HG03066 (cell line): ENCODE measurements around the gene NENF.
"Not testable (repeated sequence)": the region's sequence is repeated elsewhere in the genome, so short reads cannot be mapped to it uniquely, and the experiment has no call there.

Experiments used
- ATAC-seq: cut with Tn5 transposase; IDR thresholded peaks from one replicate; pipeline ENCODE4 v1.9.1; 2021; ENCODE audit warnings: low read depth; ENCODE audit not compliant: unreplicated experiment

Gene NENF

DNA sequence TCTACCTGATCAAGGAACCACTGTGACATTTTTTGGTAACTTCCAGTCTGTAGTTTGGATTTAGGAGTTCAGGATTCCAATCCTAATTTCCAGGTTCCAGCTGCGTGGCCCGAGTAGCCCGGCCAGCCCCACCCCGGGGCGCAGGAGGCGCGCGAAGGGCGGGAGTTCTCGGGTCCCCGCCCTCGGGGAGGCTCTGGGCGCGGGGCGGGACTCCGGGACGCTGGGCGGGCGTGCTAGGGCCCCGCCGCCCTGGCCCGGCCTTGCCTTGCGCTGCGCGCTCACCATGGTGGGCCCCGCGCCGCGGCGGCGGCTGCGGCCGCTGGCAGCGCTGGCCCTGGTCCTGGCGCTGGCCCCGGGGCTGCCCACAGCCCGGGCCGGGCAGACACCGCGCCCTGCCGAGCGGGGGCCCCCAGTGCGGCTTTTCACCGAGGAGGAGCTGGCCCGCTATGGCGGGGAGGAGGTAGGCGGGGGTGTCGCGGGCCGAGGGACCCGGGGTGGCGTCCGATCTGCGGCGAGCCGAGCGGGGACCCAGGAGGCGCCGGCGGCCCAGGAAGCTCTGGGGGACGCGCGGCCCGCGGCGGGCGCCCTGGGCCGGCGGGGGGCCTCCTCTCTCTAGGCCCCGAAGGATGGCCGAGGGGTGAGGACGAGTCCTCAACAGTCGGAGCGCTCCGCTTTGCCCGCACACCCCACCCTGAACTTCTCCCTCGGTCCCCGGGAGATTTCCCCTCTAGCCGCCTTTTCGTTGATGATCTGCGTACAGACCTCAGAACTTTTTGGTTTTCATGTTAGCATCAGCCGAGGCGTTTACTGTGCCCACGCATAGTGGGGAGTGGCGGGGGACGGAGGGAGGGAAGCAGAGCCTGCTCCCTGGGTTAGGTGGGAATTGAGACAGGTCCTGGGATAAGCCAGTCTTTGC lies at the start of gene NENF:
Gene NENF (plus strand): TSS at position 260 of the 916 bp plus-strand sequence. CDS start 24 bp downstream, at position 284.
- ATAC-seq: peak; percentile 99

DNA sequence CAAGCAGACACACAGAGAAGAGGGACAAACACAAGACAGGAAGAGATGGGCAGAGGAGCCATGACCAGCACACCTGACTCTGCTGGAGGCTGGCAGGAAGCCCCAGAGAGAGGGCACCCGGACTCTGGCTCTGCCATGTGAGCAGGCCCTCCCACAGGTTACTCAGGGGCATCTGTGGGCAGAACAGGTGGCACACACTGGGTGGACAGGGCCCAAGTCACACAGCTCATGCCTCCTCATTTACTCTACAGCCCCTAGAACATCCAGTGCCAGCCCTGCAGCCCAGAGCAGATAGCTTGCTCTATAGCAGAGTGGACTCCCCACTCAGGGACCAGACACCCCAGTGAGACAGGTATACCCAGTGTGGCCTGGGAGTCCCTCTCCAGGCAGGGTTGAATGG lies 46.7 kb upstream of the NENF start:
- ATAC-seq: no peak

- no peak for ATAC-seq
Measured at GRCh38 chr1:212388985-212389716, 43.6 kb upstream of the NENF start.

DNA sequence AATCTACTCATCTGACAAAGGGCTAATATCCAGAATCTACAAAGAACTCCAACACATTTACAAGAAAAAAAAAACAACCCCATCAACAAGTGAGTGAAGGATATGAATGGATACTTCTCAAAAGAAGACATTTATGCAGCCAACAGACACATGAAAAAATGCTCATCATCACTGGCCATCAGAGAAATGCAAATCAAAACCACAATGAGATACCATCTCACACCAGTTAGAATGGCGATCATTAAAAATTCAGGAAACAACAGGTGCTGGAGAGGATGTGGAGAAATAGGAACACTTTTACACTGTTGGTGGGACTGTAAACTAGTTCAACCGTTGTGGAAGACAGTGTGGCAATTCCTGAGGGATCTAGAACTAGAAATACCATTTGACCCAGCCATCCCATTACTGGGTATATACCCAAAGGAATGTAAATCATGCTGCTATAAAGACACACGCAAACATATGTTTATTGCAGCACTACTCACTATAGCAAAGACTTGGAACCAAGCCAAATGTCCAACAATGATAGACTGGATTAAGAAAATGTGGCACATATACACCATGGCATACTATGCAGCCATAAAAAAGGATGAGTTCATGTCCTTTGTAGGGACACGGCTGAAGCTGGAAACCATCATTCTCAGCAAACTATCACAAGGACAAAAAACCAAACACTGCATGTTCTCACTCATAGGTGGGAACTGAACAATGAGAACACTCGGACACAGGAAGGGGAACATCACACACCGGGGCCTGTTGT lies 36.9 kb upstream of the NENF start:
- ATAC-seq: not testable (repeated sequence)

GRCh38 chr1:212396638-212397037 lies 36.1 kb upstream of the NENF start:
- ATAC-seq: no peak

GRCh38 chr1:212397171-212397570 lies 35.5 kb upstream of the NENF start:
- ATAC-seq: no peak

- ATAC-seq: no peak
Measured at GRCh38 chr1:212401042-212401441, 31.7 kb upstream of the NENF start.

DNA sequence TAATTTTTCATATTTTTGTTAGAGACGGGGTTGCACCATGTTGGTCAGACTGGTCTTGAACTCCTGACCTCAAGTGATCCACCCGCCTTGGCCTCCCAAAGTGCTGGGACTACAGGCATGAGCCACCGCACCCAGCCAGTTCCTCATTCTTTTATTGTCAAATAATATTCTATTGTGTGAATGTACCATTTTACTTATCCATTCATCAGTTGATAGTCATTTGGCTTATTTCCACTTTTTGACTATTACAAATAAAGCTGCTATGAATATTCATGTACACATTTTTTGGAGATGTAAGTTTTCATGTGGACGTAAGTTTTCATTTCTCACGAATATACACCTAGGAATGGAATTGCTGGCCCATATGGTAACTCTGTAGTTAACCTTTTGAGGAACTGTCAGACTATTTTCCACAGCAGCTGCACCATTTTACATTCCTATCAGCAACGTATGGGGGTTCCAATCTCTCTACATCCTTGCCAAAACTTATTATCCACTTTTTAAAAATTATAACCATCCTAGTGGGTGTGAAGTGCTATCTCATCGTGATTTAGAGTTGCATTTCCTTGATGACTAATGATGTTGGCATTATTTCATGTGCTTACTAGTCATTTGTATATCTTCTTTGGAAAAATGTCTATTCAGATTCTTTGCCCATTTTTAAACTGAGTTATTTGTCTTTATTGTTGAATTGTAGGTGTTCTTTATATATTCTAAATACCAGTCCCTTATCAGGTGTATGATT lies 30.7 kb upstream of the NENF start:
- ATAC-seq: no peak

DNA sequence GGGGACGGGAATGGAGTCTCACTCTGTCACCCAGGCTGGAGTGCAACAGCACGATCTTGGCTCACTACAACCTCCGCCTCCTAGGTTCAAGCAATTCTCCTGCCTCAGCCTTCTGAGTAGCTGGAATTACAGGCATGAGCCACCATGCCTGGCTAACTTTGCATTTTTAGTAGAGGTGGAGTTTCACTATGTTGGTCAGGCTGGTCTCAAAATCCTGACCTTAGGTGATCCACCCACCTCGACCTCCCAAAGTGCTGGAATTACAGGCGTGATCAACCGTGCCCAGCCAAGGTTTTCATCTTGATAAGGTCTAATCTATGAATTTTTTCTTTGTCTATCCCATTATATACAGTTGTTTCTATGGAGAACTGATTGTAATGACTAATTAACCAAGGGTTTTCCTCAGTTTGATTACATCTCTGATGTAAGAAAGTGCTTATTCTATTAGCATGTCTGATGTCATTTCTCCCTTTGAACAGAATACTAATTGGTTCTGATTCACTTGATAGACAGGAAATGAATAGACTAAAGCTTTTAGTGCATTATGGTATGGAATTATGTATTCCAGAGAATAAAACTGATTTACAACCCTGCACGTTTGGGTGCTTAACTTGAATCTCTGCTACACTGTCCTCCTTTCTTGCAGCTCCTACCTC lies 29.9 kb upstream of the NENF start:
- ATAC-seq: no peak

DNA sequence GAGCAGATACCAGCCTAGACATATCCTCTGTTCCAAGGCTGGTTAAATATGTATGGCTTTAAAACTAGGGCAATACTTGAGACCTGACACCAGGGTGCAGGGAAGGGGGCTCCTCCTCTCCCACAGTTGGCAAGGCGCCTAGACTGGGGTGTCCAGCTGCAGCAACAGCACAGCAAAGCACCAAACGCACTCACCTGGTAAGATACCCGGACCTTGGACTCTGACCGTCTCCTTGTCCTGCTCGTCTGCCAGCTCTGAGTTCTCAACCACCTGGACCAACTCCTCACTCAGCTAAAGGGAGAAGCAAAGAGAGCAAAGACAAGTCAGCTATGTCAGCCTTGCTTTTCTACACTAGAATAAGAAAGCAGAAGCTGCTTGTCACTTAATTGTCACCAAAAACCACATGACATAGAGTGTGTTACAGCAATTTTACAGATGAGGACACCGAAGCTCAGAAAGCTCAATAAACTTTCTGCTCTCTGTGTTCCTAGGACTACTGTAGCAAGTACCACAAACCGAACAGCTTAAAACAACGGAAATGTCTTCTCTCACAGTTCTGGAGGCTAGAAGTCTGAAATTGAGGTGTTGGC lies 22.4 kb upstream of the NENF start:
- no peak for ATAC-seq

GRCh38 chr1:212412374-212412773 lies 20.3 kb upstream of the NENF start:
- ATAC-seq: no peak

DNA sequence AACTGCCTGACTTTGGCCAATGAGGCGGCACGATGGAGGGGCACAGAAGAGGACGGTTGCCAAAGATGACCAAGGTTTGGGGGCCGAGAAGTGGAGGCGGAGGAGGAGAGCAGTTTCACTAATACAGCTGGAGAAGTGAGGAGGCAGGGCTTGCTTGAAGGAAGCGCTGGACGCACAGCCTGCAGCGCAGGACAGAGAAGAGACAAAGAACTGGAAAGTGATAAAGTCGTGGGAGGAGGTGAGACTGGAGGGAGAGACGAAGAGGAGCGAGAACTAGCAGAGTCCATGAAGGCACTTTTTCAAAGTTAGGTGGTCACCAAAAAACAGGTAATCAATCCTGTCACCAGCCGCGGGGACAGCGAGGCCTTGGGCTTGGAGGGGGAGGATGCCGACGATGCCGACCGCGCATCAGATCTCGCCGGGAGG lies 18.8 kb upstream of the NENF start:
- peak; percentile 1 for ATAC-seq

GRCh38 chr1:212414328-212415106 lies 18.2 kb upstream of the NENF start, which contains the start of gene PACC1:
Gene PACC1, minus strand, starts transcription at chr1:212414886. Its CDS starts 129 bp downstream, at chr1:212414757.
- ATAC-seq: peak; percentile 94

DNA sequence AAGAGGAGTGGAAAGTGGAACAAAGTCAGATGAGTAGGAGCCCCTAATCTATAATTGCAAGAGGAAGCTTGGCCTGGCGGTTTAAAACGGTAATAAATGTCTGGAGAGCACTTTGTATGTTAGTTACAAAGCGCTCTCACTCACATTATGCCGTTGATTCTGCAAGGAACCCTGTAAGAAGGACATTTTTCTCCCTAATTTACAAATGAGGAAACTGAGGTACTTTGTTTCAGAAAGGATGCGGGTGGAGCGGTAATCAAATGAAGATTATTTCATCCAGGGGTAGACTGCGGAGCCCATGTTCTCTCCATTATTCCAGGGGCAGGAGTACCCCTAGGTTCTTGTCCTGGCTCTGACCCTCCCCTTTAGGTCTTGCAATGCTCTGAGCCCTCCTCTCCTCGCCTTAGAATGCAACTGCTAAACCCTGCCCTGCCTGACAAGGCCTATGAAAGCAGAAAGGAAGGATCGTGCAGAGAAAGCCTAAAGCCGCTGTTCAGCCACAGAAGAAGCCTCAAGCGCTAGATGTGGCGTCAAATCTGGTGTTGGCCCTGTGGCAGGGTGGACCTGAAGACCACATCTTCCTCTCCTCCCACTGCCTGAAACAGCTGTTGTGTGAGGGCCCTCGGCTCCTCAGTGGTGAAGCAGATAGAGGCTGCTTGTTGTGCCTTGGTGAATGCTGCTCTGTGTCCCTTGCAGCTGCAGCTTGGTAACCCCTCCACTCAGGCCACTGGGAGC lies 17.4 kb upstream of the NENF start:
- peak; percentile 20 for ATAC-seq

DNA sequence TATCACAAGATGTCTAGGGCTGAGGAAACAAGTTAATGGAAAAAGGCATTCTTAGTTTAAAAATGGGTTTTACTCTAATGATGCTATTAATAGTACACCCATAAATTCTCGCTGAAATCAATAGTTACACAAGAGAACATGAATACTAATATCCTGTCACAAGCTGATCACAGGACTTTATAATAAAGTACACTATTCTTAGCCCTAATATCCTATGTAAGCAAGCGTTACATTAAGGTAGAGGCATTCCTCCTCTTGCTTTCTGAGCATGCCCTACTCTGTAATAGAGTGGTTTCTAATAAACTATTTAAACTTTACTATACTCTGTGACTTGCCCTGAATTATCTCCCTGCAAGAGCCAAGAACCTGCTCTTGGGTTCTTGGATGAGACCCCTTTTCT lies 11.6 kb upstream of the NENF start:
- no peak for ATAC-seq

- no peak for ATAC-seq
Measured at GRCh38 chr1:212423879-212424278, 8.8 kb upstream of the NENF start.

DNA sequence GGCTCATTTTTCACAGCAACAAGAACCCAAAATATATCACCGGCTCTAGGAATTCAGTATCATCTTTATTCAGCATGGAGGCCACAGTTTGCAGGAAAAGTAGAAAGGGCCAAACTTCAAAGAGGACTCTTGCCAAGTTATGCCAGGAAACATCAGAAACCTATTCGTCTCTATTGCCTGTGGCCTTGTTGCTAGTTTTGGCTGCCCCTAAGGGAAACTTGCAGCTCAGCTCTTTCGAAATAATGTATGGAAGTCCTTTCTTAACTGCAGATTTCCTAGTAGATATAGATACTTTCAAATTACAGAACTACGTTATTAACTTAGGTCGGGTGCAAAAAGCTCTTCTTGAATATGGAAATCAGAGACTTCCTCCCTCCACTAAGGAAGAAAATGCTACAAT lies 4.2 kb upstream of the NENF start:
- ATAC-seq: no peak

- no peak for ATAC-seq
Measured at GRCh38 chr1:212430416-212430815, 2.3 kb upstream of the NENF start.
